Fibroblast of lung (primary cell): Measurements from ENCODE around the gene NUMA1. TPM values are rescaled to one million over a fixed set of nuclear protein-coding genes. Genes with fewer than 3 reads are reported as not detected.

Experiments
- DNase-seq, 2 donors: peaks; one replicate each; pipeline versions ENCODE4 v3.0.0 to v3.0.0-alpha.2; 2010; ENCODE audit warnings: low read depth in 2 of 2
- H2AFZ ChIP-seq: 2 replicates; pipeline ENCODE4 v1.5.1; 2012; ENCODE audit warnings: low read length, control low read depth, inconsistent platforms
- H3K27ac ChIP-seq: 2 replicates; pipeline ENCODE4 v1.5.1; 2011; ENCODE audit warnings: low read length, control low read depth; ENCODE audit not compliant: insufficient read depth
- H3K27me3 ChIP-seq: 2 replicates; pipeline ENCODE4 v1.5.1; 2011; ENCODE audit warnings: mild to moderate bottlenecking, low read length; ENCODE audit not compliant: control insufficient read depth, insufficient read depth
- H3K36me3 ChIP-seq: 2 replicates; pipeline ENCODE4 v1.5.1; 2011; ENCODE audit warnings: low read length; ENCODE audit not compliant: control insufficient read depth, insufficient read depth
- H3K4me1 ChIP-seq: 2 replicates; pipeline ENCODE4 v1.5.1; 2011; ENCODE audit warnings: low read length; ENCODE audit not compliant: control insufficient read depth, insufficient read depth; ENCODE audit errors: extremely low read depth
- H3K4me2 ChIP-seq: 2 replicates; pipeline ENCODE4 v1.5.1; 2011; ENCODE audit warnings: low read length, control low read depth; ENCODE audit not compliant: insufficient read depth; ENCODE audit errors: extremely low read depth
- H3K4me3 ChIP-seq, 4 experiments: fragments of 200-600 bp in 1 of 4; sonication (generic) in 1 of 4; replicated peaks in 1 of 4; 2 replicates each; pipeline ENCODE4 v1.5.1; 2011 to 2016; ENCODE audit warnings: low read length in 4 of 4, low read depth in 3 of 4, mild to moderate bottlenecking in 3 of 4, control low read depth in 2 of 4, inconsistent platforms in 1 of 4, mixed read lengths in 1 of 4; ENCODE audit not compliant: insufficient read depth in 1 of 4; ENCODE audit errors: control extremely low read depth in 1 of 4
- H3K79me2 ChIP-seq: 2 replicates; pipeline ENCODE4 v1.5.1; 2012; ENCODE audit warnings: mild to moderate bottlenecking, low read length, inconsistent platforms; ENCODE audit not compliant: control insufficient read depth, insufficient read depth
- H3K9ac ChIP-seq: 2 replicates; pipeline ENCODE4 v1.5.1; 2011; ENCODE audit warnings: mild to moderate bottlenecking, low read length, control low read depth; ENCODE audit not compliant: insufficient read depth
- H3K9me3 ChIP-seq: 2 replicates; pipeline ENCODE4 v1.5.1; 2012; ENCODE audit warnings: low read depth, low read length; ENCODE audit not compliant: control insufficient read depth, insufficient read depth
- H4K20me1 ChIP-seq: 2 replicates; pipeline ENCODE4 v1.5.1; 2011; ENCODE audit warnings: low read length; ENCODE audit not compliant: control insufficient read depth, insufficient read depth; ENCODE audit errors: extremely low read depth
- CTCF ChIP-seq, 2 donors: IDR thresholded peaks in 1 of 2; conservative IDR thresholded peaks in 1 of 2; 1 replicate in 1 of 2; 2 replicates in 1 of 2; pipeline ENCODE4 v1.5.1; 2011 to 2012; ENCODE audit warnings: low read length in 2 of 2, control low read depth in 1 of 2, inconsistent platforms in 1 of 2, low read depth in 1 of 2, mild to moderate bottlenecking in 1 of 2
- EZH2 ChIP-seq: IDR thresholded peaks from 2 replicates; pipeline ENCODE4 v1.5.1; 2012; ENCODE audit warnings: low read length, control low read depth, mild to moderate bottlenecking; ENCODE audit errors: missing control alignments
- polyA plus RNA-seq, 2 donors: library from polyadenylated mRNA; depleted of rRNA in 1 of 2; stranded (reverse) in 1 of 2; unstranded in 1 of 2; fragments of >200 nt; gene quantifications; 2 replicates each; pipeline ENCODE4 v1.2.1, GENCODE V29; 2011 to 2012; ENCODE audit warnings: missing spikeins in 1 of 2
- total RNA-seq: library from RNA; depleted of rRNA; stranded (reverse); fragments of >200 nt; gene quantifications from 2 replicates; pipeline ENCODE4 v1.2.1, GENCODE V29; 2014

NUMA1 gene
- total and polyA plus RNA-seq, 2 donors (not counting 1 experiment from before 2014, with no cell fraction given) = 59.0 to 247 TPM

- Histone ChIP-seq H3K9ac (no peak overlapping the region), H3K27me3 (no peaks in the 10 kb centered on the region), H3K4me2 (no peak overlapping the region), H4K20me1 (no peaks in the 10 kb centered on the region), H3K79me2 (no peaks in the 10 kb centered on the region), H3K9me3 (no peaks in the 10 kb centered on the region), H3K4me1 (peaks cover 8% of the 10 kb centered on the region), H3K4me3 (no peak overlapping the region), H2AFZ (no peak overlapping the region), H3K36me3 (no peaks in the 10 kb centered on the region), H3K27ac (no peak overlapping the region)
- DNase-seq = no peak
- TF ChIP-seq EZH2 = no peak
- no peak for TF ChIP-seq CTCF (conservative IDR thresholded peaks at IDR 0.05 in 1 of 2, IDR thresholded peaks at IDR 0.05 in 1 of 2; ENCODE audit: low read depth in 1 of 2, low read length in 2 of 2)
These were observed 35.8 kb upstream of the NUMA1 start for GRCh38 chr11:72116019-72116755.

- TF ChIP-seq CTCF (conservative IDR thresholded peaks at IDR 0.05 in 1 of 2, IDR thresholded peaks at IDR 0.05 in 1 of 2; ENCODE audit: low read depth in 1 of 2, low read length in 2 of 2) (no peak), EZH2 (no peak)
These were observed 34.2 kb upstream of the NUMA1 start for GRCh38 chr11:72114570-72114969.

GRCh38 chr11:72112978-72113808 lies 32.9 kb upstream of the NUMA1 start:
- H3K36me3 ChIP-seq = no peaks in the 10 kb centered on the region
- H3K27ac ChIP-seq = peak overlapping the region; percentile 97
- no peaks in the 10 kb centered on the region for H3K27me3 ChIP-seq
- TF ChIP-seq EZH2 (no peak), CTCF (conservative IDR thresholded peaks at IDR 0.05 in 1 of 2, IDR thresholded peaks at IDR 0.05 in 1 of 2; ENCODE audit: low read depth in 1 of 2, low read length in 2 of 2) (no peak)
- H3K9ac ChIP-seq = peak overlapping the region; percentile 65
- no peaks in the 10 kb centered on the region for H3K9me3 ChIP-seq
- H4K20me1 ChIP-seq = no peaks in the 10 kb centered on the region
- DNase-seq = peak in 1 of 2 donors; percentile 9
- H3K4me2 ChIP-seq = peak overlapping the region; percentile 94
- peak overlapping the region; percentile 62 to 82 (median 66) for H3K4me3 ChIP-seq
- no peaks in the 10 kb centered on the region for H3K79me2 ChIP-seq
- peak overlapping the region; percentile 88 for H2AFZ ChIP-seq
- H3K4me1 ChIP-seq = peaks cover 8% of the 10 kb centered on the region

More at GRCh38 chr11:72114570-72114969, 34.2 kb upstream of the NUMA1 start:
- H3K27me3 ChIP-seq = no peaks in the 10 kb centered on the region
- no peaks in the 10 kb centered on the region for H3K36me3 ChIP-seq
- H3K9ac ChIP-seq = no peak overlapping the region
- H3K4me1 ChIP-seq = peaks cover 8% of the 10 kb centered on the region
- no peak overlapping the region for H3K4me3 ChIP-seq
- no peak overlapping the region for H3K4me2 ChIP-seq
- peak overlapping the region; percentile 41 for H3K27ac ChIP-seq
- peak overlapping the region; percentile 8 for H2AFZ ChIP-seq
- DNase-seq = no peak
- no peaks in the 10 kb centered on the region for H3K79me2 ChIP-seq
- no peaks in the 10 kb centered on the region for H4K20me1 ChIP-seq
- no peaks in the 10 kb centered on the region for H3K9me3 ChIP-seq
